GM18861 (cell line): ENCODE data around the gene PPP1R9A.

Experiments
- ATAC-seq: cut with Tn5 transposase; IDR thresholded peaks from one replicate; pipeline ENCODE4 v1.9.1; 2021; ENCODE audit not compliant: unreplicated experiment

The PPP1R9A gene

GRCh38 chr7:95190515-95190914 lies 283.1 kb downstream of the PPP1R9A start:
- no peak for ATAC-seq

GRCh38 chr7:95191795-95192194 lies 284.4 kb downstream of the PPP1R9A start:
- ATAC-seq = no peak

- ATAC-seq = no peak
These were observed 291.5 kb downstream of the PPP1R9A start for GRCh38 chr7:95198863-95199262.

GRCh38 chr7:95199779-95200558 lies 292.6 kb downstream of the PPP1R9A start:
- ATAC-seq = no peak

- ATAC-seq = no peak
These were observed 293.3 kb downstream of the PPP1R9A start for GRCh38 chr7:95200741-95201140.

- ATAC-seq = no peak
These were observed 294.3 kb downstream of the PPP1R9A start for GRCh38 chr7:95201727-95202126.

GRCh38 chr7:95204618-95205017 lies 297.2 kb downstream of the PPP1R9A start:
- ATAC-seq = no peak

- no peak for ATAC-seq
These were observed 298.4 kb downstream of the PPP1R9A start for GRCh38 chr7:95205665-95206225.

- no peak for ATAC-seq
These were observed 301.9 kb downstream of the PPP1R9A start for GRCh38 chr7:95209276-95209675.

GRCh38 chr7:95209788-95210187 lies 302.4 kb downstream of the PPP1R9A start:
- ATAC-seq = no peak

- ATAC-seq = no peak
These were observed 305.8 kb downstream of the PPP1R9A start for GRCh38 chr7:95213148-95213547.

- ATAC-seq = no peak
These were observed 306.6 kb downstream of the PPP1R9A start for GRCh38 chr7:95213809-95214492.

- no peak for ATAC-seq
These were observed 312.3 kb downstream of the PPP1R9A start for GRCh38 chr7:95219721-95220120.

- ATAC-seq = no peak
These were observed 312.9 kb downstream of the PPP1R9A start for GRCh38 chr7:95220328-95220727.

GRCh38 chr7:95225301-95225700 lies 317.9 kb downstream of the PPP1R9A start:
- no peak for ATAC-seq

GRCh38 chr7:95229301-95229700 lies 321.9 kb downstream of the PPP1R9A start:
- ATAC-seq = no peak

GRCh38 chr7:95238252-95238943 lies 331.0 kb downstream of the PPP1R9A start:
- ATAC-seq = no peak

GRCh38 chr7:95240921-95241320 lies 333.5 kb downstream of the PPP1R9A start:
- ATAC-seq = no peak

- no peak for ATAC-seq
These were observed 334.9 kb downstream of the PPP1R9A start for GRCh38 chr7:95242266-95242665.

GRCh38 chr7:95244616-95245015 lies 337.2 kb downstream of the PPP1R9A start:
- no peak for ATAC-seq

- no peak for ATAC-seq
These were observed 338.6 kb downstream of the PPP1R9A start for GRCh38 chr7:95245828-95246500.
